DND-41 (cell line): ENCODE measurements around the gene MORN1.

Source experiments
- EZH2 ChIP-seq: IDR thresholded peaks from 3 replicates; pipeline ENCODE4 v1.6.1; 2012; ENCODE audit warnings: borderline replicate concordance, low read depth, mild to moderate bottlenecking, moderate library complexity, low read length, inconsistent platforms; ENCODE audit not compliant: severe bottlenecking
- TF ChIP-seq, protein P1 (sequence below): IDR thresholded peaks from 2 replicates; pipeline ENCODE4 v1.5.1; 2012; ENCODE audit warnings: borderline replicate concordance, low read length, moderate library complexity, mild to moderate bottlenecking; ENCODE audit not compliant: poor library complexity, severe bottlenecking; ENCODE audit errors: extremely low read depth

DNA sequence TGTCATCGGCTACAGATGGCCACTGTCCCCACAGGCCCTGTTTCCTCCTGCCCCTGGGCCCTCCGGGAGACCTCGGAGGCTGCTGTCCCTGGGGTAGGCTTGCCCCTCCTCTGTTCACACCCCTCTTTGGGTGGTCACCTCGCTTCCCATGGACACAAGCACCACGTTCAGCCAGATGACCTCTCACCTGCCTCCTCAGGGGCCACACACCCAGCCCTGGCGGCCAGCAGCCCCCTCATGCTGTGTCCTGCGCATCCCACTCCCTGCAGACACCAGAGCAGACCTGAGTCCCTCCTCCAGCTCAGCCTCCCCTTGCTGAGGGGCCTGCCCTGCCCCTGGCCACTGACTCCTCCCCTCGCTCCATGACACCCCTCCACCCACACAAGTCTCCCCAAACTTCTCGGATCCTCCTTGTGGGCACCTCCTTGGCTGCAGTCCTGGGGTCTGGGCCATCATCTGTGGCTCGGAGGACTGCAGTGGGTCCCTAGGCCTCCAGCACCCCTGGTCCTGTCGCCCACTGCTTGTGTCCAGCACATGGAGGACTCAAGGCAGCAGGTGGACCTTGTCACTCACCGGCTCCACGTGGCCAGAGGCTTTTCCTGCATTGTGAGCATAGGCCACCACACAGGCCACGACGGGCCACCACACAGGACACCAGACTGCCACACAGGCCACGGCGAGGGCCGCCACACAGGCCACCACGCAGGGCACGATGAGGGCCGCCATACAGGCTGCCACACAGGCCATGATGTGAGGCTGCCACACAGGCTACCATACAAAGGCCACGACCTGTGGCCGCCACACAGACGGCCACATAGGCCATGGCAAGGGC lies 51.1 kb downstream of the MORN1 start:
- TF ChIP-seq, protein P1, sequence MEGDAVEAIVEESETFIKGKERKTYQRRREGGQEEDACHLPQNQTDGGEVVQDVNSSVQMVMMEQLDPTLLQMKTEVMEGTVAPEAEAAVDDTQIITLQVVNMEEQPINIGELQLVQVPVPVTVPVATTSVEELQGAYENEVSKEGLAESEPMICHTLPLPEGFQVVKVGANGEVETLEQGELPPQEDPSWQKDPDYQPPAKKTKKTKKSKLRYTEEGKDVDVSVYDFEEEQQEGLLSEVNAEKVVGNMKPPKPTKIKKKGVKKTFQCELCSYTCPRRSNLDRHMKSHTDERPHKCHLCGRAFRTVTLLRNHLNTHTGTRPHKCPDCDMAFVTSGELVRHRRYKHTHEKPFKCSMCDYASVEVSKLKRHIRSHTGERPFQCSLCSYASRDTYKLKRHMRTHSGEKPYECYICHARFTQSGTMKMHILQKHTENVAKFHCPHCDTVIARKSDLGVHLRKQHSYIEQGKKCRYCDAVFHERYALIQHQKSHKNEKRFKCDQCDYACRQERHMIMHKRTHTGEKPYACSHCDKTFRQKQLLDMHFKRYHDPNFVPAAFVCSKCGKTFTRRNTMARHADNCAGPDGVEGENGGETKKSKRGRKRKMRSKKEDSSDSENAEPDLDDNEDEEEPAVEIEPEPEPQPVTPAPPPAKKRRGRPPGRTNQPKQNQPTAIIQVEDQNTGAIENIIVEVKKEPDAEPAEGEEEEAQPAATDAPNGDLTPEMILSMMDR: no peak
- no peak for TF ChIP-seq EZH2
